Glutamatergic neuron (in vitro differentiated cells): ENCODE results near the gene RAD54L2. TPM values are rescaled to one million over a fixed set of nuclear protein-coding genes. Genes with fewer than 3 reads are reported as not detected.
"Not testable (repeated sequence)": the region's sequence is repeated elsewhere in the genome, so short reads cannot be mapped to it uniquely, and the experiment has no call there.

ENCODE experiments used
- DNase-seq: peaks from one replicate; pipeline ENCODE4 v3.0.0; 2022
- H3K27ac Mint-ChIP-seq: one replicate; pipeline ENCODE4 v1.8.0; 2020; ENCODE audit warnings: mild to moderate bottlenecking, mixed read lengths, inconsistent platforms; ENCODE audit not compliant: unreplicated experiment
- H3K27me3 Mint-ChIP-seq: one replicate; pipeline ENCODE4 v1.8.0; 2020; ENCODE audit warnings: mild to moderate bottlenecking, moderate library complexity, mixed read lengths, inconsistent platforms; ENCODE audit not compliant: unreplicated experiment
- H3K36me3 Mint-ChIP-seq: one replicate; pipeline ENCODE4 v1.8.0; 2020; ENCODE audit warnings: mild to moderate bottlenecking, mixed read lengths, inconsistent platforms; ENCODE audit not compliant: unreplicated experiment
- H3K4me1 Mint-ChIP-seq: one replicate; pipeline ENCODE4 v1.8.0; 2020; ENCODE audit warnings: mild to moderate bottlenecking, low read depth, mixed read lengths, inconsistent platforms; ENCODE audit not compliant: unreplicated experiment
- H3K4me3 Mint-ChIP-seq: one replicate; pipeline ENCODE4 v1.8.0; 2020; ENCODE audit warnings: mild to moderate bottlenecking, mixed read lengths, inconsistent platforms; ENCODE audit not compliant: unreplicated experiment
- H3K9me3 Mint-ChIP-seq: one replicate; pipeline ENCODE4 v1.8.0; 2020; ENCODE audit warnings: mild to moderate bottlenecking, moderate library complexity, mixed read lengths, inconsistent platforms; ENCODE audit not compliant: unreplicated experiment
- CTCF ChIP-seq: fragments of 200-600 bp; sonication (generic); IDR thresholded peaks from one replicate; pipeline ENCODE4 v1.5.0; 2021; ENCODE audit not compliant: partially characterized antibody, unreplicated experiment
- total RNA-seq: library from RNA; stranded (reverse); fragmentation: NEBNext Ultra II Directional; extraction: Animal tissue kit (Norgen Biotek cat#: 25700); gene quantifications from one replicate; pipeline ENCODE4 v1.2.1, GENCODE V29; 2021; ENCODE audit not compliant: unreplicated experiment

RAD54L2 gene
- total RNA-seq, 1 donor from 2014 or later, result 64.3 TPM

- Mint-ChIP-seq H3K4me1 (peaks cover 9% of the 10 kb centered on the region), H3K36me3 (no peaks in the 10 kb centered on the region), H3K27me3 (peaks cover 9% of the 10 kb centered on the region), H3K9me3 (peaks cover 9% of the 10 kb centered on the region), H3K27ac (no peak overlapping the region), H3K4me3 (no peak overlapping the region)
- TF ChIP-seq CTCF, result no peak
- no peak for DNase-seq
Measured at GRCh38 chr3:51535146-51536019, 3.1 kb upstream of the RAD54L2 start.

GRCh38 chr3:51537631-51538030 is 888 bp upstream of the RAD54L2 start:
- not testable (repeated sequence) for H3K27me3 Mint-ChIP-seq, H3K4me1 Mint-ChIP-seq, DNase-seq, H3K36me3 Mint-ChIP-seq, H3K9me3 Mint-ChIP-seq
- H3K27ac Mint-ChIP-seq, result peak overlapping the region; percentile 86
- H3K4me3 Mint-ChIP-seq, result peak overlapping the region; percentile 92

GRCh38 chr3:51538115-51538458 is 432 bp upstream of the RAD54L2 start:
- H3K4me3 Mint-ChIP-seq, result peak overlapping the region; percentile 92
- peaks cover 9% of the 10 kb centered on the region for H3K9me3 Mint-ChIP-seq
- H3K27me3 Mint-ChIP-seq, result peaks cover 9% of the 10 kb centered on the region
- no peak for TF ChIP-seq CTCF
- peak overlapping the region; percentile 86 for H3K27ac Mint-ChIP-seq
- H3K36me3 Mint-ChIP-seq, result no peaks in the 10 kb centered on the region
- peaks cover 9% of the 10 kb centered on the region for H3K4me1 Mint-ChIP-seq
- DNase-seq, result no peak

GRCh38 chr3:51539291-51539941 is 897 bp downstream of the RAD54L2 start:
- H3K4me1 Mint-ChIP-seq, result peaks cover 9% of the 10 kb centered on the region
- no peak for TF ChIP-seq CTCF
- peak overlapping the region; percentile 60 for H3K27ac Mint-ChIP-seq
- H3K9me3 Mint-ChIP-seq, result peaks cover 9% of the 10 kb centered on the region
- H3K27me3 Mint-ChIP-seq, result peaks cover 9% of the 10 kb centered on the region
- DNase-seq, result peak; percentile 24
- H3K36me3 Mint-ChIP-seq, result no peaks in the 10 kb centered on the region
- peak overlapping the region; percentile 94 for H3K4me3 Mint-ChIP-seq

- not testable (repeated sequence) for H3K4me1 Mint-ChIP-seq, H3K36me3 Mint-ChIP-seq, H3K9me3 Mint-ChIP-seq, H3K4me3 Mint-ChIP-seq, H3K27me3 Mint-ChIP-seq, DNase-seq, H3K27ac Mint-ChIP-seq
Measured at GRCh38 chr3:51542596-51542995, 4.1 kb downstream of the RAD54L2 start.
